Stomach (tissue), 9 donors: Measurements from ENCODE around the gene SLC6A8. TPM values are rescaled to one million over a fixed set of nuclear protein-coding genes. Genes with fewer than 3 reads are reported as not detected.
"Not testable (repeated sequence)": the region's sequence is repeated elsewhere in the genome, so short reads cannot be mapped to it uniquely, and the experiment has no call there.

ENCODE experiments used
- DNase-seq, 2 donors: peaks; one replicate each; pipeline versions ENCODE4 v3.0.0 to v3.0.0-alpha.2; 2013 to 2019
- H3K27ac ChIP-seq, 5 donors: fragments of 200-600 bp in 4 of 5; sonication (generic) in 4 of 5; one replicate each; pipeline ENCODE4 v1.5.1; 2013 to 2019; ENCODE audit warnings: mild to moderate bottlenecking in 1 of 5, moderate library complexity in 1 of 5
- H3K27me3 ChIP-seq, 3 donors: fragments of 200-600 bp; sonication (generic); one replicate each; pipeline ENCODE4 v1.5.1; 2017 to 2019; ENCODE audit warnings: mixed run types in 1 of 3
- H3K36me3 ChIP-seq, 4 donors: fragments of 200-600 bp; sonication (generic); 1 replicate in 3 of 4; 2 replicates in 1 of 4; pipeline ENCODE4 v1.5.1; 2016 to 2019
- H3K4me1 ChIP-seq, 4 donors: fragments of 200-600 bp; sonication (generic); one replicate each; pipeline ENCODE4 v1.5.1; 2016 to 2019
- H3K4me3 ChIP-seq, 4 donors: fragments of 200-600 bp; sonication (generic) in 3 of 4; one replicate each; pipeline ENCODE4 v1.5.1; 2016 to 2019; ENCODE audit warnings: mild to moderate bottlenecking in 1 of 4
- H3K9me3 ChIP-seq, 4 donors: fragments of 200-600 bp; sonication (generic); one replicate each; pipeline ENCODE4 v1.5.1; 2016 to 2019
- CTCF ChIP-seq, 7 experiments: fragments of 450-650 bp in 4 of 7; fragments of 200-600 bp in 3 of 7; sonication (generic) in 3 of 7; IDR thresholded peaks; one replicate each; pipeline ENCODE4 v1.5.1; 2016 to 2019; ENCODE audit warnings: antibody characterized with exemption in 7 of 7, control low read depth in 2 of 7, mild to moderate bottlenecking in 1 of 7
- EP300 ChIP-seq: sonication (generic); formaldehyde crosslinking; IDR thresholded peaks from one replicate; pipeline ENCODE4 v1.6.1; 2017; ENCODE audit warnings: antibody characterized with exemption
- POLR2A ChIP-seq, 4 donors: fragments of 450-650 bp; IDR thresholded peaks; one replicate each; pipeline ENCODE4 v1.6.1; 2016; ENCODE audit warnings: antibody characterized with exemption in 4 of 4, control low read depth in 2 of 4, mild to moderate bottlenecking in 1 of 4, moderate library complexity in 1 of 4
- POLR2AphosphoS5 ChIP-seq, 3 donors: sonication (generic); formaldehyde crosslinking; IDR thresholded peaks; one replicate each; pipeline ENCODE4 v1.6.1; 2016; ENCODE audit warnings: antibody characterized with exemption in 3 of 3
- WGBS, 5 donors: extraction: QIAGEN DNeasy Blood & Tissue Kit in 3 of 5; methylation state at CpG; one replicate each; pipeline versions ENCODE4 v1.1.5 to v1.1.7; 2013 to 2018; 5-methylcytosine and 5-hydroxymethylcytosine counted together
- intact Hi-C: fragments of 100-400 bp; cut with DNase I; formaldehyde crosslinking; loops from one replicate; pipeline ENCODE4 v1.15.1; 2023; ENCODE audit warnings: low total_unique reads
- polyA plus RNA-seq, 3 donors: library from polyadenylated mRNA; stranded (reverse); fragments of 200-250 nt; gene quantifications; one replicate each; pipeline ENCODE4 v1.2.3, GENCODE V29; 2013
- total RNA-seq, 5 donors: library from RNA; depleted of rRNA; stranded (reverse); fragments of >200 nt; gene quantifications; one replicate each; pipeline versions ENCODE4 v1.1.0 to v1.2.3, GENCODE V29; 2014 to 2016
- donor health status: healthy with polysubstance abuse.
- donor health status: Bipolar disorder and iron deficiency.
- donor health status: healthy.

The SLC6A8 gene
- total and polyA plus RNA-seq, 8 donors = 7.3 to 32.7 (median 18.9) TPM

GRCh38 chrX:153728095-153728494 lies 40.4 kb downstream of the SLC6A8 start:
- intact Hi-C loops = no loop called here
- WGBS, 5 donors = 62 to 100% (median 76%) methylated on average over 2 to 6 of the region's 6 CpGs
- Histone ChIP-seq H3K27ac (peak overlapping the region in 3 of 5 donors; percentile 88 to 91 (median 90)), H3K9me3 (peaks cover 0 to 38% (median 11%) of the 10 kb centered on the region in 4 donors), H3K27me3 (no peaks in the 10 kb centered on the region), H3K4me3 (no peak overlapping the region), H3K36me3 (peaks cover 0 to 27% (median 11%) of the 10 kb centered on the region in 4 donors), H3K4me1 (peaks cover 33 to 45% (median 43%) of the 10 kb centered on the region in 4 donors)
- no peak for DNase-seq
- TF ChIP-seq EP300 = no peak
- no peak for TF ChIP-seq POLR2AphosphoS5 (IDR thresholded peaks at IDR 0.05)
- TF ChIP-seq CTCF (IDR thresholded peaks at IDR 0.05) = no peak
- no peak for TF ChIP-seq POLR2A (IDR thresholded peaks at IDR 0.05)

- H3K4me3 ChIP-seq = no peak overlapping the region
- peaks cover 0 to 36% (median 6%) of the 10 kb centered on the region in 4 donors for H3K9me3 ChIP-seq
- no peak for DNase-seq
- H3K27ac ChIP-seq = no peak overlapping the region
- 88 to 97% (median 91%) methylated on average over 10 to 23 of the region's 23 CpGs for WGBS, 5 donors
- intact Hi-C loops = no loop called here
- H3K36me3 ChIP-seq = peaks cover 0 to 27% (median 11%) of the 10 kb centered on the region in 4 donors
- no peaks in the 10 kb centered on the region for H3K27me3 ChIP-seq
- H3K4me1 ChIP-seq = peaks cover 32 to 43% (median 41%) of the 10 kb centered on the region in 4 donors
- no peak for TF ChIP-seq POLR2AphosphoS5 (IDR thresholded peaks at IDR 0.05)
- TF ChIP-seq EP300 = no peak
- no peak for TF ChIP-seq CTCF (IDR thresholded peaks at IDR 0.05)
- TF ChIP-seq POLR2A (IDR thresholded peaks at IDR 0.05) = no peak
Observed at GRCh38 chrX:153728951-153729631, 41.4 kb downstream of the SLC6A8 start.

GRCh38 chrX:153730115-153730514 lies 42.4 kb downstream of the SLC6A8 start:
- H3K27me3 ChIP-seq, DNase-seq, H3K27ac ChIP-seq, intact Hi-C loops, H3K4me3 ChIP-seq: not testable (repeated sequence)
- Histone ChIP-seq H3K4me1 (peaks cover 32 to 40% (median 37%) of the 10 kb centered on the region in 4 donors), H3K36me3 (peaks cover 0 to 27% (median 11%) of the 10 kb centered on the region in 4 donors), H3K9me3 (peaks cover 0 to 34% (median 6%) of the 10 kb centered on the region in 4 donors)
- 92 to 97% (median 93%) methylated on average over 6 to 23 of the region's 23 CpGs for WGBS, 5 donors

- TF ChIP-seq POLR2AphosphoS5 (IDR thresholded peaks at IDR 0.05) = no peak
- no peak for TF ChIP-seq POLR2A (IDR thresholded peaks at IDR 0.05)
- no peak overlapping the region for H3K27ac ChIP-seq
- H3K27me3 ChIP-seq = no peaks in the 10 kb centered on the region
- no peak for DNase-seq
- peaks cover 0 to 31% (median 14%) of the 10 kb centered on the region in 4 donors for H3K36me3 ChIP-seq
- no peak overlapping the region for H3K4me3 ChIP-seq
- 69 to 90% (median 88%) methylated on average over 6 of the region's 6 CpGs for WGBS, 5 donors
- H3K4me1 ChIP-seq = peaks cover 20 to 29% (median 26%) of the 10 kb centered on the region in 4 donors
- intact Hi-C loops = no loop called here
- peaks cover 0 to 36% (median 6%) of the 10 kb centered on the region in 4 donors for H3K9me3 ChIP-seq
Observed at GRCh38 chrX:153731117-153731844, 43.6 kb downstream of the SLC6A8 start.

GRCh38 chrX:153731845-153732215 lies 44.1 kb downstream of the SLC6A8 start:
- H3K27ac ChIP-seq = peak overlapping the region in 1 of 5 donors; percentile 17
- DNase-seq = no peak
- 65 to 95% (median 92%) methylated on average over 3 of the region's 3 CpGs for WGBS, 5 donors
- TF ChIP-seq POLR2A (IDR thresholded peaks at IDR 0.05) (no peak), EP300 (no peak), POLR2AphosphoS5 (IDR thresholded peaks at IDR 0.05) (no peak), CTCF (IDR thresholded peaks at IDR 0.05) (no peak)
- intact Hi-C loops = no loop called here
- peaks cover 0 to 36% (median 18%) of the 10 kb centered on the region in 4 donors for H3K36me3 ChIP-seq
- H3K27me3 ChIP-seq = no peaks in the 10 kb centered on the region
- H3K4me3 ChIP-seq = no peak overlapping the region
- peaks cover 0 to 36% (median 6%) of the 10 kb centered on the region in 4 donors for H3K9me3 ChIP-seq
- peaks cover 15 to 23% (median 20%) of the 10 kb centered on the region in 4 donors for H3K4me1 ChIP-seq
